T follicular helper cell (primary cell): ENCODE results near the gene RPS6KL1.

Source experiments
- DNase-seq: peaks from one replicate; pipeline ENCODE4 v3.0.0-alpha.2; 2020; ENCODE audit warnings: low read depth

The RPS6KL1 gene

DNA sequence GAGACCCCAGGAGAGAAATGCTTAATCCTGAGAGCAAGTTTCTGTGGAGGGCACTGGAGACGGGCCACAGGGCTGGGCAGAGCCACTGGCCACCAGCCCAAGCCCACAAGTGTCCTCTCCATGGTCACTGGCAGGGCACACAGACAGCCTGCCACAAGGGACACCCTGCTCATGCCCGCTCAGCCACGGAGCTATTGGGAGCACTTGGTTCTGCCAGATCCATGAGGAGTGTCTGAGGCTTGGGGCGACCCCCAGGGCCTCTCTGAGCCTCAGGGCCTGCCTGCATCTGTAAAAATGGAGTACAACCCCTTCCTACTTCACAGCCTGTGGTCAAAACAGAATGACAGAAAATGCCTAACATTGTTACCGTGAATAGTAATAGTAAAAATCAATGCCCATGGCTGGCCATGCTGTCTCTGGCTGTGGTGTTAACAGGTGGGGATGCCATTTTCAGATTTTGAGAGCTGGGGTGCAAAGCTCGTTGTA, 29.2 kb upstream of the RPS6KL1 start:
- DNase-seq, result no peak

DNA sequence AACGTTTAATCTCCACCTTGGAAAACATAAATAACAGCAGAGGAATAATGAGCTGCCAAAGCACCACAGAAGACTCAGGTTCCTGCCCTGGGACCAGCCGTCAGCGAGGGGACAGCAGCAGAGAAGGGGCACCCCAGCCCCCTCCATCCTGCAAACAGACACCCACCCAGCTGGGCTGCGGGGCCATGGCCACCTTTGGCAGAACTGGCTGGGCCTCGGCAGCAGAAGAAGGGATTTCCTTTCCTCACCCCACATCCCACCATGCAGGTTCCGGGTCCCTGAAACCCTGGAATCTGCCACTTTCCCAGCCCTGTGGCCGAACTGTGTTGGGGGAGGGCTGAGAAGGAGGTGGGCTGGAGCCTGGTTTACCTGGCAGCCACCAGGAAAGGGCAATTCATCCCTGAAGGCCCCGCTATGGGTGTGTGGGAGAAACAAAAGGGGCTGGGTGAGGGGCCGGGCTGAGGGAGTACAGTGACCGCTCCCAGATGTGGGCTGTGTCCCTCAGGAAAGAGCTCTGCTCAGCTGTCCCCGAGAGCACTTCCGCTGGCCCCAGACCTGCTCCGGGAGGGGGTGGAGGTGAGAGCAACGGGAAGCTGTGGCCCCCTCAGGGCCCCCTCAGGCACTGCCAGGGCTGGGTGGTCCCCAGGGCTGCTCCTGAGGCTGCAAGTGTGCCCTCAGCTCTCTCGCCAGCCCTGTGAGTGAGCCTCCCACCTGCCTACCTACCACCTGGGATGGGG, 28.6 kb upstream of the RPS6KL1 start:
- no peak for DNase-seq

DNA sequence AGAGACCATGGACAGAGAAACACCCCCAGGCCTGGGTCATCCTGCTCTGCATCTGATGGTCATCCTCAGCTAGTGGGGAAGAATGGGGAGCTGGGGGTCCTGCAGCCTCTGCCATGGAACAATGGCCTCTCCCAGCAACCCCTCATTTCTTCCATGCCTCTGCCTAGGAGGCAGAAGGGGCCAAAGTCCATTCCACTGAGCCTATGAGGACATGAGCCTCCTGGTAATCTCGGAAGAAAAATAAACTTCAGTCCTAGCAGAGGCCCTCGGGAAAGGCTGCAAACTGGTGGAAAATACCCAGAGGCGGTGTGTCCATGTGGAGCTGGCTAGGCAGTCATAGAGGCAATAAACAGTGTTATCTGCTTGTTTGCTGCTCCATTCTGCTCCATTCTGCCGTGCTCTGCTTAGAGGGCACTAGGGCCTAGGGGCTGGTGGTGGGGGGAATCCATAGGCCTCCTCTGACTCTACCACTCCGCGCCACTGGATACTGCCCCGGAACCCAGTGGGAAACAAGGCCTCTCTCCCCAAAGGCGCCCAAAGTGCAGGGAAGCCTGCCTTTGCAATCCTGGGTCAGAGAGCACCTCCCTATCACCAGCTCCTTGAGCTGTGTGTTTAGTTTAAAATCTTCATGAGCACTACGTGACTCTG, 27.9 kb upstream of the RPS6KL1 start:
- DNase-seq, result no peak

DNA sequence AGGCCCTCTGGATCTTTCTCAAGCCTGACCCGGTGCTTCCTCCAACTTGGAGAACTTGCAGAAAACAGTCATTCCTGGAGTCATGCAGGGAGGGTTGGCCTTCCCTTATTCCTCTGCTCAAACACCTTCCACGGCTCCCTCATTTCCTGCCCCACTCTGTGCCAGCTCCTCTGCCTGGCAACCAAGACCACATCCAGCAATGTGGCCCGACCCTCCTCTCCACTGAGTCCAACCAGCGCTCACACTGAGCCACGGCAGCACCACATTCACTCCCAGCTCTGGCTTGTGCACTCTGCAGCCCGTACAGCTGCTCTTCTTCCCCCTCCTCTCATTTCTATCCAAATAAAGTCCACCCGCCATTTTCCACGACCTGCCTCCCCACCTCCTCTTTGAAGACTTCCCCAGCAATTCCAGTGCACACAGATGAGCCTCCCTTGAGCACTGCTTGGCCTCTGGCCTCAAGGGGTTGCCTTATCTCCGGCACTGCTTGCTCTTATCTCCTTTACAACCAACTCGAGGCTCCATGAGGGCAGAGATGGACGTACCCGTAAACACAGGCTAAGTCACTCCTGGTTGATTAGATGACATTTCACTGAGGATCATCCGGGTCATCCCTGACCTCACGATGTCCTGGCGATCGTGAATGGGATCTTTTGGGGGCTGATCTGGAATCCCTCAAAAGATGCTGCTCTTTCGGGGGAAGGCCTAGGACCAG, 27.0 kb upstream of the RPS6KL1 start:
- no peak for DNase-seq

DNA sequence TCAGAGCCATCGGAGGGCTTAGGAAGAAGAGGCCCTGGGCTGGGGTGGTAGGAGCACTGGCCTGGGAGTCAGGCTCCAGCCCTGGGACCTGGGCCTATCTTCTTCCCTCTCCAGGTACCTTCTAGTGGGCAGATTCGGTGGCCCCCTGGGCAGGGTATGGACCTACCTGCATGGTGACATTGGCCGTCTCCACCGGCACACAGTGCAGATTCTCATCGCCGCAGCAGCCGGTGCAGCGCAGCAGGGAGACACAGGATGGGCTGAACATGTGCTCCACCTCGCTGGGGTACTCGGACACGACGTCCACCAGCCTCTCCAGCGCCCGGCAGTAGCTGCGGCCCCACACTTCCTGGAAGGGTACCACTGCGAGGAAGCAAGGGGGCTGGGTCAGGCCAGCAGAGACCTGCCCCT, 26.1 kb upstream of the RPS6KL1 start:
- no peak for DNase-seq

DNA sequence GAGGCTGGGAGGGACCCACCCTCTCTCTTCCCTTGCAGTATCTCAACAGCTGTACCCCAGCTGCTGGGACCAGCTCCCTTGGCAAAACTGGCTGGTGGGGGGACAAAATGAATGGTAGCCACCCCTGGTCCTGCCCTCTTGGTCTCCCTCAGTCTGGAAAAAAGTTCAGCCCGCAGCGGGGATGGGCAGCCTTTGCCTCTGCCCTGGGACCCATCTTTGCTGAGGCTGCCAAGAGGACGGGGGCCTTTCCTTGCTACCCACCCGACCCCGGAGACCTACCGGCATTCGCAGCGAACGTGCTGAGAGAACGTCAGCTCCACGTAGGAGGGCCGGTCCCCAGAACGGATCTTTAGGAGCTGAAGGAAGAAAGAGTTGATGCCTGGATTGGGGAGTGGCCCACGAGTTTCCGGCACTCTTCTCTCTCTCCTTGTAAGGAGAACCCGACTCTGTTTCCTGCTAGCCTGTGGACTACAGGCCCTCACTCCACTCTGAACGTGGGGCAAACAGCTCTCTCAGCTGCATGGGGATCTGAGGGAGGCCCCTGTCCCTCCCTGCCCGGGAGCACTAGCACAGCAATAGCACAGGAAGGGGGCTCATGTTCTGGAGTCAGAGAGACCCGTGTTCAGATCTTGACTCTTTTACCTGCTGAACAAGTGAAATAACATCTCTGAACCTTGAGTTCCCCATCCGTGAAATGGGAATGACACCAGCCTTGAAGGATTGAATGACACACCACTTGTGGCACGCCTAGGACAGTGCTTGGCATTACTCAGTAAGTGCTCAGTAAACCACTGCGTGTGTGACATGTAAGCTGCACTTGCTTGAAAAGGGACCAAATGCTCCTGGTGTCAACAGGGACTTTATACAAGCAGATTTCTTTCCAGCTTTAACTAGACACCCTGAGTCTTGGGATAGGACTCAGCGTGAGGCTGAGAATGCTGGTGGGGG, 25.4 kb upstream of the RPS6KL1 start:
- no peak for DNase-seq

DNA sequence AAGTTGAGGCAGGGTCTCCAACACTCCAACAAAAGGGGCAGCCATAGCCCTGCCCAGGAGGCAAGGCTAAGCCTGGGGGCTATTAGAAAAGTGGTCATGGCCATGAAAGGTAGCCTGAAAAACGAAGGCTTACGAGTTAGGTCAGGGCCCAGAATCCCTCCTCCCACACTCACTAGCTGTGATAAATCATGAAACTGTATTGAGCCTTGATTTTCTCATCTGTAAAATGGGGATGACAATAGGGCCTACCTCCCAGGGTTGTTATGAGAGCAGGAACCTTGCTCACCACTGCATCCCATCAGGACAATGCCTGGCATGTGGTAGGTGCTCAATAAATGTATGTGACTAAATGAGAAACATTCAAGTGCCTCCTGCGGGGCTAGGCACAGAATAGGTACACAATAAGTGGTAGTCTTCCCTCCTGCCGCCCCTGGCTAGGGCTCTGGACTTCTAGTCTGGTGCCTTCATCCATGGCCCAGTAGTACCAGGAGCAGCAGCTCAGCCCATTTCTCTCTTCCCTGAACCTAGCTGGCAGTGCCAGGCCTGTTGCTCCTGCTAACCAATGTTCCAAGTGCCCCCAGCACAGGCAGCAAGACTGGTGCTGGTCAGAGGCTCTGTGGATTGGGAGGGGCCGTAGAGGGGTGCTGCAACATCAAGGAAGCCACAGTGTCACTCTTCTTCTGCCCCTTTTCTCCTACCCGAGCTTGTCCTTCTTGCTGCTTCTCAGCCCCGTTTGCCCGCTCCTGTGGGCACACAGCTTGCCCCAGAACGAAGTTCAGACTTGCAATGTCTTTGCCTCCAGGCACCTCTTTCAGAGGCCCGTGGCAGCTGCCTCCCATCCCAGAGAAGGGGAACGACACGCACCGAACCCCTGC, 24.5 kb upstream of the RPS6KL1 start:
- no peak for DNase-seq

DNA sequence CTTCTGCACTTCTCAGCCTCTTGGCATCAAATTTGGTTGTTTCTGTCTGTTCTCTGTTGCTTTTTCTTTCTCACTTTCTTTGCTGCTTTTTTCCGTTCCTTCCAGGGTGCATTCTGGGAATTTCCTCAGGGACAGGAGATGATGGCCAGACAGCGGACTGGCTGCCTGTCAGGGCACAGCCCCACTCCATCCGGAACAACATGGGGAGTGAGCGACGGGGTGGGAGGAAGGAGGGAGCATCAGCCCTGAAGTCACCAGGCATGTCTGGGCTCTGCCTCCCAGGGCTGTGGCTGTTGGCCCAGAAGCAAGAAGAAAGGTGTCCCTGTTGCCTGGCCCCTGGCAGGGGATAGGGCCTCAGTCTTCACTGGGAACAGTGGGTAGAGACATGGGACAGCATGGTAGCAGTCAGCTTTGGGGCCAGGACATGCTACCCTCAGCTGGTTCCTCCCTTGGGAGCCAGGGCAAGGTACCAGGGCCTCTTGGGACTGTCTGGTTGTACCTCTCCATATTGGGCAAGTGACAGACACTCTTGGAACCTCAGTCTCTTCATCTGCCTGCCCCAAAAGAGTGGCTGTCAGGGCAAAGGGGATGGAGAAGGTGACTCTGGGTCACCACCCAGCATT, 23.7 kb upstream of the RPS6KL1 start:
- no peak for DNase-seq

DNA sequence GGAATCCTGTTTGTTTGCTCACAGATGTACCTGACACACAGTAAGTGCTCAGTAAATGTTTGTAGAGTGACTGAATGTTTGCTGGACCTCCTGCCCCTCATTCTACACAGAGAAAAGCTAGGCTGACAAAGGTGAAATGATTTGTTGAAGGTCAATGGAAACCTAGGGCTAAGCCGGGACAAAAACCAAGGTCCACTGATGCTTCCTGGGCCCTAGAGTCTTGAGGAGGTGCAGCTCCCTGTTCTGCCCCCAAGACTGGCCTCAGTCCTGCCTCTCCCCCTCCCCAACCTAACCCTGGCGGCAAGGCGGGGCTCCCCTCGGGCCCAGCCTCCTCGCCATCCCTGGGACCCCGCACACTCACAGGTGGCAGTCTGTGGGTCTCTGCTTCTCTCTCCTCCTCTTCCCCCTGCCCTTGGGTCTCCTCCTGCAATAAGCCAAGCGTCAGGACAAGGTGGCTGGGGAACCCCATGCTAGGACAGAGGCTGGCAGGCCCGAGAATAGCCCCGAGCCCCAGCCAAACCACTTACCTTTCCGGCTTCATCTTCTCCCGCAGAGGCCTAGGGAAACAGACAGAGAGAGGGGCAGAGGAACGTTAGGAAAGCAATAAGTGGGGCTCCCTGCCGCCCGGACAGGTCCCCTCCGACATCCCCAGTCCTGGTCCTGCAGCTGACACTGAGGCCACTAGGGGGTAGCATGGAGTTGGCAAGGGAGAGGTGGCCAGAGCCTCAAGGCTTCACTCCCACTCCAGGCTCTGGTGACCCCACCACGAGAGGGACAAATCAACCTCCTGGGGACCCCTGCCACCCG, 23.0 kb upstream of the RPS6KL1 start:
- DNase-seq, result peak; percentile 60

DNA sequence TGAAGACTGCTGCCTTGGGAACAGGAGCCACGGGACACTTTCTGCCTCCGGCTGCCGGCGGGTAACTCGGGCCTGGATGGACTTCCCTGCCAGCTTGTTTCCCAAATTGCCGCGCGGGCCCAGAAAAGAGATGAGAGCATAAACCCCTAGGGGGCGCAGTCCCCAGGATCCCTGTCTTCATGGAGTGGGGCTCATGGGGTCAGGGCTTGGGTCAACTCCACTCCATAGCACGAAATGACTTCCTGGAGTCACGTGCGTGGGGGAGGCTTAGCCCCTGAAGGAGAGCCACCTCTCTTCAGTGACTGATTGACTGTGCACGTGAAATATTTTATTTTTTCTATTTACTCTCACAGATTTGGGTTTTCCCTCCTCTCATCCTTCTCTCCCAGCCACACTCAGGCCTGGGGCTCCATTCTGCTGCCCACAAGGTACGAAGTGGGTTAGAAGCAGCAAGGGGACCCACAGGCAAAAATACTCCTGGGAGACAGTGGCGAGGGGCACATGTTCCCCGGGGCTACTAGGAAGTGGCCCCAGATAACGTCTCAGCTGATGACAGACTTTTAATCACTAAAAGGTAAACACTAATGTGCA, 22.3 kb upstream of the RPS6KL1 start:
- no peak for DNase-seq

DNA sequence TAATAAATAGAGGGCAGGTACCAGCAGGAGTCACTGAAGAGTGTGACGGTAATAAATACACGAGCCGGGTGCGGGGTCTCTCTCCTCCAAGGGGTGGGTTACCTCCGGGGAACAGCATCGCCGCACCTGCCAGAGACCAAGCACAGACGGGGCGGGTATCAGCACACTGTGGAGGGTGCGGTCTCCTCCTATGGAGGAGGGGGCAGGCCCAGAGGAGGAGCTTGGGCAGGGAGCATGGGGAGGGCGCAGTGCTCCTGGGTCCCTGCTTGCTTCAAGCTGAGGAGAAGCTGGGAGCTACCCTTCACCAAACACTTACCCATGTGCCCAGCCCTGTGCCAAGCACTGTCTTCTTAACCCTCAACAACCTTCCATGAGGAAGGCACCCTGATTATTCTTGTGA, 19.5 kb upstream of the RPS6KL1 start:
- DNase-seq, result no peak

DNA sequence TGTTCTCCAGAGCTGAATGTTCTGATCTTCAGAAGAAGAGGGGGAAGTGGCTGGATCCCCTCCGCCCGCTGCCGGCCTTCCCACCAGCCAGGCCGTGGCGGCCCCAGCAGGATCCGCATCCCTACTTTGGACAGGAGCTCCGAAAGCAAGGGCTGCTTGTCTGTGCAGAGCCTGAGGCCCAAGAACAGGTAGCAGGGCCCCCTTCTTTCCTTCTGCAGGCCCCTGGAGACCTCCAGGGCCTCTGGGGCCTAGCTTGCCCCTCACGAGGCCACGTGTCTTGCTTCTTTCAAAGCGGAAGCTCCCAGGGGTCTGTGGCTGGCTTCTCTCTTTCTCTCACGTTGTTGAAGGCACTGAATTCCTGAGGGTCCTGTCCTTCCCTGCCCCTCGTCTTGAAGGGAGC, 19.1 kb upstream of the RPS6KL1 start:
- no peak for DNase-seq

DNA sequence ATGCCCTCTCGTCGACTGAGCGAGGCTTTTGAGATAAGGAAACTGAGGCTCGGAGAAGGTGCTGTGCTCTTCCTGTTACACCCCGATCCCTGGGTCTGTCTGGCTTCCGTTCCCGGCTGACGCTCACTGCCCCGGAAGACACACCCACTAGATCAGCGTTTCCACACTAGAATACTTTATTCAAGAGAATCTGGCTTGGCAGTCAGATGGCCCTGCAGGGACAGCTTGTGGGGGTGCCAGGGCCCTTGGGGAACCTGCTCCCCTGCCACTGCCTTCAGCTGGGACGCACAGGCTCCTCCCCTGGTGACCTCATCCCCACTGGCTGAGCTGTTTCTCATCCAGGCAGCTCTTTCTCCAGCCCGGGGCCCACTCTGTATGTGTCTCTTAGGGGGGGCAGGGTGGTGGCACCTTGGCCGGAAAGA, 18.6 kb upstream of the RPS6KL1 start:
- peak; percentile 42 for DNase-seq

DNA sequence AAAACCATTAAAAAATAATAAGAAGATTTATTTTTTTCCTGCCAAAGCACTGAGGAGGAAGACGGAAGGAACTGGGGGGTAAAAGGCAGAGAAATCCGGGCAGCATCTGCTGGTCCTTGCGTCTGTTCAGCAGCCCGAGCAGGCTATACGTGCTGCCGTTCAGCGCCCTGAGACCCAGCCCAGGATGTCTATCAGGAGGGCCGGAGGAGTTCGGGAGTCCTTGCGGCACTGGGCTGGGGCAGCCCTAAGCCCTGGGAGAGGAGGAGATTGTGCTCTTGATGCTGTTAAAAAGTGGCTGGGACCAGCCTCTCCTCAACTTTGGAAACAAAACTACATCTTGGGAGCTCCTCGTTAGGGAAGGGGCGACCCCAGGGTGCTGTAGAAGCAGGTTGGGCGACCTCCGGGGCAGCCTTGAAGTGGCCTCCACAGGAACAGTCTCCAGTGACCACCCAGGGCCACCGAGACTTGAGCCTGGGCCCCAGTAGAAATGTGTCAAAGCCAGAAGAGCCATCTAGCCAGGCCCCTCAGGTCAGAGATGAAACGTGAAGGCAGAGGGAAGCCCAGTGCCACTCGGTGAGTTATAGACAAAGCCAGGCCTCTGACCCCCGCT, 18.0 kb upstream of the RPS6KL1 start:
- DNase-seq, result no peak

DNA sequence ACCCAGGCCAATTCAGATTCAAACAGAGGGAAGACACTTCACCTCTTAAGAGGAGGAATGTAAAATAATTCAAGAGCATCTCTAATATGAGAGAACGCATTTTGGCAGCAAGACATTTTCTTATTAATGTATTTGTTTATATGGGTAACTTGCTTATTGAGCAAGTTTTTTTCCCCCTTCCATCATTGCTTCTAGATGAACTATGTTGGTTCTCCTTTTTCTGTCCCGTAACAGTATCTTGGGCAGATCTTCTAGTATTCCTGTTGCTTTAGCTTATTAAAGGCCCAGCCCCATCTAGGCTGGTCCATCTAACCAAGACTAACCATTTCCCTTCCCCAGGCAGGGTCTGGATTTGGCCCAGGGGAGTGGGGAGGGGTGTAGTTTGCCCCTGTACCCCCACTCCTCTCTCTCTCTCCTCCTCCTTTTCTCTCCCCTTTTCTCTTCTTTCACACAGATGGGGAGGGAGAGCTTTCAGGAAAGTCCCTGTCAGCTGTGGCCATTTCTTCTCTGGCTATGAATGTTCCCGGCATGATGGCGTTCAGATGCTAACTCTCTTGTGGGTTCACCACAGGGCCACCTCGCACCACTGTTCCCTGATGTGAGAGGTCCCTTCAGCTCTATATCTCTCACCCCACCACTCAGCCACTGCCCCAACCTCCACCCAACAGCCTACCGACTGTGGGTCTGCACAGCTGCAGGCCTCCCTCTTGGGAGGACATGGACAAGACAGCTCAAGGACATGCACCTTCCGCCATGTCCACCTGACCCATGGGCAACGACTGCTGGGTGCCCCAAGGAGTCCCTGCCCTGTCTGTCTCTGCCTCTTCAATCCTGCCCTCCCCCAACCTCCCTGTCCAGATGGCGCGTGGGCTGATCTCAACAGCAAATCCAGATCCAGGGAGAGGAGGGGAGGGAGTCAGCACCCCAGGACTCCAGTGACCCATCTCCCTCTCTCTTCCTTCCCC, 15.8 kb upstream of the RPS6KL1 start:
- DNase-seq, result no peak

DNA sequence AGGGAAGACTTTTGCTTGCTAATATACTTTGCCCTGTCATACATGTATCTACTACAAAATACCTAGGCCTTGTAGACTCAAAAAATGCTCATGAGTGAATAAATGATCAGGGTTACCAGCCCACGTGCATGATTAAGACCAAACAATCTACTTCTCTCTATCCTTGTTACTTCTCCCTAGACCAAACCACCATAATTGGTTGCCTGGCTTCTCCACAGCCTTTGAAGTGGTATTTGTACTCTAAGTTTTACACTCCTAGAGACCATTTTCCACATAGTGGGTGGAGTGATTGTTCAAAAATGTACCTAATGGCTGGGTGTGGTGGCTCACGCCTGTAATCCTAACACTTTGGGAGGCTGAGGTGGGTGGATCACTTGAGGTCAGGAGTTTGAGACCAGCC, 14.1 kb upstream of the RPS6KL1 start:
- DNase-seq, result no peak

DNA sequence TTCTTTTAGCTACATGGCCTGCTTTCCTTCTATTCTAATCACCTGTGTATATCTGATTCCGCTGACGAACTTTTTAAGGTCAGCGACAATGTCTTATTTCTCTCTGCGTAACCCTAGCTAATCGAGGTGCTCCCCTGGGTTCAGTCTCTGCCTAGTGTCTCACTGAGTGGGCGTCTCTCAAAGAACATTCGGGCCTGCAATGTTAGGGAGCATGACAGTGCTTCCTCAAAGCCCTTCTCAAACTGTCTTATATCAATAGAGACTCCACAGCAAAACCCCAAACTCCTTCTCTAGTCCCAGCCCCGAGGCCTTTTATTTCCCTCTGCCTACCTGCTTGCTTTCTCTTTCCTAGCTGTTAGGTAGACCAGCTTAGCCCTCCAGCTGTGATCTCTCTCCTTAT, 13.7 kb upstream of the RPS6KL1 start:
- no peak for DNase-seq
